CD4-positive, alpha-beta T cell treated with Interleukin-15 for 1 hour (primary cell): ENCODE data around the gene RAB39A.
"Not testable (repeated sequence)": the region's sequence is repeated elsewhere in the genome, so short reads cannot be mapped to it uniquely, and the experiment has no call there.

Experiments used
- DNase-seq: peaks from one replicate; pipeline ENCODE4 v3.0.0-alpha.2; 2020

RAB39A gene, protein sequence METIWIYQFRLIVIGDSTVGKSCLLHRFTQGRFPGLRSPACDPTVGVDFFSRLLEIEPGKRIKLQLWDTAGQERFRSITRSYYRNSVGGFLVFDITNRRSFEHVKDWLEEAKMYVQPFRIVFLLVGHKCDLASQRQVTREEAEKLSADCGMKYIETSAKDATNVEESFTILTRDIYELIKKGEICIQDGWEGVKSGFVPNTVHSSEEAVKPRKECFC

DNA sequence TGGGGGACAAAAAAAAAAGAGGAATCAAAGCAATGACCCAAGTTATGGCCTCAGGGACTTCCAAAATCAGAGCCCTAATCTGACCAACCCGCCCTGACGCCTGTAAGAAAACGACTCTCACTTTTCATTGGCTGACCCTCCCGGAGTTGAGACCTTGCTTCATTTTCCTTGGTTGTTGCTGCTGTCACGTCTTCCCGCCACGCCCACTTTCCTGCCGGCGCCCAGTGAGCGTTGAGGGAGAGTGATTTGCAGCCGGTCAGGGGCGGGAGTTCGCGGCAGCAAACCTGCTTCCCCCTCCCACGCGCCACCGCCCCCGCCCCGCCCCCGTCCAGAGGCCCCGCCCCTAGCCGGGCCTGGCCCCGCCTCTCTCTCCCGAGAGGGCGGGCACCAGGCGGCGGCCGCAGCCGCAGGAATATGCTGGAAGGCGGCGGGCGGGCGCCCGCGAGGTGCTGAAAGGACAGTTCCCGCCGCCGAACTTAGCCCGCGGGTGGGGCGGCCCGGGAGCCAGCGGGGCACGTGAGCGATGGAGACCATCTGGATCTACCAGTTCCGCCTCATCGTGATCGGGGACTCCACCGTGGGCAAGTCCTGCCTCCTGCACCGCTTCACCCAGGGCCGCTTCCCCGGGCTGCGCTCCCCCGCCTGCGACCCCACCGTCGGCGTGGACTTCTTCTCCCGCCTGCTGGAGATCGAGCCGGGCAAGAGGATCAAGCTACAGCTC, at the start of gene RAB39A:
Gene RAB39A, plus strand, starts transcription at position 403 of the 721 bp plus-strand sequence. Its CDS starts 121 bp downstream, at position 524.
- peak; percentile 94 for DNase-seq

DNA sequence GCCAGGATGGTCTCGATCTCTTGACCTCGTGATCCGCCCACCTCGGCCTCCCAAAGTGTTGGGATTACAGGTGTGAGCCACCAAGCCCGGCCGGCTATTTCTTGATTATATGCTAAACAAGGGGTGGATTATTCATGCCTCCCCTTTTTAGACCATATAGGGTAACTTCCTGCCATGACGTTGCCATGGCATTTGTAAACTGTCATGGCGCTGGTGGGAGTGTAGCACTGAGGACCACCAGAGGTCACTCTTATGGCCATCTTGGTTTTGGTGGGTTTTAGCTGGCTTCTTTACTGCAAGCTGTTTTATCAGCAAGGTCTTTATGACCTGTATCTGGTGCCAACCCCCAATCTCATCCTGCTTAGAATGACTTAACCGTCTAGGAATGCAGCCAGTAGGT, 46.8 kb upstream of the RAB39A start:
- not testable (repeated sequence) for DNase-seq

- no peak for DNase-seq
Observed at GRCh38 chr11:107882095-107882820, 46.0 kb upstream of the RAB39A start.

DNA sequence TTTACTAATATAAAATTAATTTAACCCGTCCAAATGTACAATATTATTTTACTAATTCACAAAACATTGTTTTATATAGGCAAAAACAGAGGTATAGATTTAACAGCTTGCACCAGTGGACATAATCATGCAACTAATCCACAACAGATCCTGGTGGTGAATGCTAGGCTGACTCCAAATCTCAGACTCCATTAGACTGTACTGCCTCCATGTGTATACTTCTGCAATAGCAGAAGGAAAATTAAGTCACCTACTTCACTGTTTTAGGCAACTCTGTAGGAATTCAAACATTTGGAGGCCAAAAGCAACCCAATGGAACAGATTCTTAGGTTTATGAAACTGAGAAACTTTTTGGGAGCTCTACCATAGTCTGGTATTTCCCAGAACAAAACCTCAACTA, 30.0 kb upstream of the RAB39A start:
- no peak for DNase-seq

- no peak for DNase-seq
Observed at GRCh38 chr11:107908211-107908610, 20.0 kb upstream of the RAB39A start.

- DNase-seq = not testable (repeated sequence)
Observed at GRCh38 chr11:107912415-107912814, 15.8 kb upstream of the RAB39A start.

DNA sequence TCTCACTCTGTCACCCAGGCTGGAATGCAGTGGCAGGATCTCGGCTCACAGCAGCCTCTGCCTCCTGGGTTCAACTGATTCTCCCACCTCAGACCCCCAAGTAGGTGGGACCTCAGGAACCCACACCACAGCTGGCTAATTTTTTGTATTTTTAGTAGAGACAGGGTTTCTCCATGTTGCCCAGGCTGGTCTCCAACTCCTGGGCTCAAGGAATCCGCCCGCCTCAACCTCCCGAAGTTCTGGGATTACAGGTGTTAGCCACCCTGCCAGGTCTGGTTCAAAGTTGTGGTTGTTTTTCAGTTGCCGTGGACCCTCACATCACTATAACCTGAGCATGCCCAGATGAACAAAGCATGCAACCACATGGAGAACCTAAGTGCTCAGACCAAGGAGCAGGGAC, 13.0 kb upstream of the RAB39A start:
- no peak for DNase-seq

GRCh38 chr11:107916671-107917241, 11.5 kb upstream of the RAB39A start:
- DNase-seq = no peak

DNA sequence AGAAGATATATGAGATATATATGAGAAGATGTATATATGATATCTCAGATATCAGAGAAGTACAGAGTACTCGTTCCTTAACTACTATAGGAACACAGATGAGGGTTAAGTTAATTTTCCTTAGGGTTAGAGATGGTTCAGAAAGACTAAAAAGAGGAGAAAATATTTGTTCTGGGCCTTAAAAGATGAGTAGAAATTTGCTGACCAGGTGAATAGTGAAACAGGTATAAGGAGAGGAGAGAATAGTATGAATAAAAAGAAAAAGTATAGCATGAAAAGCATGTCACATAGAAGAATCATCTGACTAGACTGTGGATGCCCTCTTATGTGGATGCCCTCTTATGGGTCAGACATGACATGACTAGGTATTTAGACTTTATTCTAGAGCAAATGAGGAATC, 6.3 kb upstream of the RAB39A start:
- DNase-seq = no peak

GRCh38 chr11:107923519-107923918, 4.7 kb upstream of the RAB39A start:
- not testable (repeated sequence) for DNase-seq

- no peak for DNase-seq
Observed at GRCh38 chr11:107924306-107924705, 3.9 kb upstream of the RAB39A start.

GRCh38 chr11:107927559-107927958, 689 bp upstream of the RAB39A start:
- DNase-seq = no peak

DNA sequence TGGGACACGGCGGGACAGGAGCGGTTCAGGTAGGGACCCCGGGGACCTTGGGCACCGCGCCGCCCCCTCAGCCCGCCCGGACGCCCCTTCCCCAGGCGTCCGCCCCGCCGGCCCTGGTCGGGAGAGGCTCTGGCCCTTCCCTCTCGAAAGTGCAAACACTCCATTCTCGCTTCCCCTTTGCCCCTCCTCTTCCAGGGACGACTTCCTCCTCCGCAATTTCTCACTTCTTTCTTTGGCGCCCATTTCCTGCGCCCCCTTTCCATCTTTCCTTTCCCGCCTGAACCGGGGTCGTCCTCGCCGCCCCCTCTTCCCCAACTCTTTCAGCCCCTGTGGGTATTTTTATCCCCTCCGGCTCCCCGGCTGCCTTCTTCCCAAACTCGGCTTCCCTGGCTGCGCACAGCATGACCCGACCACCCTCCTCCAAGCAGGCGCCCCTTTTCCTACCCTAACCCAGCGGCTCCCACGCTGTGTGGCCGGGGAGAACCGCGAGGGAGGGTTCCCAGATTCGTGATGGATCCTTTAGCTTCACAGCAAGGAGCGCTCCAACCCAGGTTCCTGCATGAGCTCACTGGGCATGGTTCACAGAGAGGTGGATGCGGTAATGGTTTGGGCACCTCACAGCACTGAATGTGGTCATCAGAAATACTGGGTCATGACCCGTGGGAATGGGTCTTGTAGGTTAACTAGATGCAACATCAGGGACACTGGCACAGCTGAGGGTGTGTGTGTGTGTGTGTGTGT, 689 bp downstream of the RAB39A start:
- peak; percentile 17 for DNase-seq

DNA sequence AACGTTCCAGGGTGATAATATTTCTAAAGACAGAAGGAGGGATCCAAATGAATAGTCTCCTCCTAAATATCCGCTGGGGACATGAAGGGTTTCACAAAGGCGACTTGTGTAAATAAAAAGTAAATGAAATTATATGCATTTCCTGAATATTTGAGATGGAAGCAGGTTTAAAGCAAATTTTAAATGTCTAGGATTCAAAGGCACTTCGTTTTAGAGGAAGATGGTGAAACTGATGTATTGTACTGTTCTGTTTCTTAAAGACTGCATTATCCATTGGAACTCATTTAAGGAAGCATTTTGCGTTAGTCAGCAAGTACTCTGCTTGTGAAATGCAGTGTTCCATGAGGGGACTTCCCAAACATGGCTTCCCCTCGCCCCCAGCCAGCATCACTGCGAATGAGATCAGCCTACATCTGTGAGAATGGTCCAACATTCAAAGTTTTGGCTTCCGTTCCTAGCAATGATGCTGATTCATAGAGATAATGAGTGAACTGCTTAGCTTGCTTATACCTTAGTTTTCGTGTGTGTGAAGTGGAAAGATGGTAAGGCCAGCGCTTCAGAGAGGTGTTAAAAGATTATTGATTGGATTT, 1.5 kb downstream of the RAB39A start:
- DNase-seq = peak; percentile 27

DNA sequence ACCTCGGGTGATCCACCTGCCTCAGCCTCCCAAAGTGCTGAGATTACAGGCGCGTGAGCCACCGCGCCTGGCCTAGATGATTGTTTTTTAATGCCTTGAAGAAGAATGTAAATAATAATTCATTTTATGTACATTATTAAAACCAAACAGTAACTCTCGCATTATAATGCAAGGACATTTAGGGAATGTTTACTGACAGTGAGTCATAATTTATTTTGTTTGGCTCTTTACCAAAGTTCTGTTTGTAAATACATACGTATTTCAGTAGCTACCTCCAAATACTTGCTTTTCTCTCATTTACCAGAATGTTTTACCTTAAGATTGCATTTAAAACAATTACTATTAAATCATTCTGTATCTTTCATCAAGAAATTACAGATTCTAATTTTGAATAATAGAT, 3.0 kb downstream of the RAB39A start:
- DNase-seq = no peak

DNA sequence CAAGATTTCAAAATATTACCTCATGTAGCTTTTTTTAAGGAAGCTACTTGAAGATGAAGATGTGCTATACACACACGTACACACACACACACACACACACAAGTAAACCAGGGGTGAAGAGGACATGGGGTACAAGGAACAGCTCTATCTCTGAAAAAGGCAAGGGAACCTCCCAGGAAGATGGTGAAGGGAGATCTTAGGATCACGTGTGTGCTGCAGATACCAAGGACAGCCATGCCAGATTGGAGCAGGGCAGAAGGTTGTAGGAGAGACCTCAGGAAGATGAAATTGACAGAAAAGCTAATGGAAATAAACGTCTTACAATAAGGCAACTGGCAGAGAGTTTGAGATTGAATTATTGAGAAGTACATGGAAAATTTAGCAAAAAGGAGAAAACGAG, 19.7 kb downstream of the RAB39A start:
- DNase-seq = no peak

DNA sequence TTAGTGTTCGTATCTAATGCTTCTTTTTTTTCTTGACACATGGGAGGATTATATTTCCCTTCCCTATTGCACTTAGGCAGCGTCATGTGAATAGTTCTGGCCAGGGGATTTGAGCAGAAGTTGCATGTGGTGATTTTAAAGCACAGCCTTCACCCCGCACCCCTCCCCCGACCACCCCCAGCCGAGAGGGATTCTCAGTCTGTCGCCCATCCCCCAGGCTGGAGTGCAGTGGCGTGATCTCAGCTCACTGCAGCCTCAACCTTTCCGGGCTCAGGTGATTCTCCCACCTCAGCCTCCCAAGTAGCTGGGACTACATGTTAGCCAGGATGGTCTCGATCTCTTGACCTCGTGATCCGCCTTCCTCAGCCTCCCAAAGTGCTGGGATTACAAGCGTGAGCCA, 20.1 kb downstream of the RAB39A start:
- not testable (repeated sequence) for DNase-seq

DNA sequence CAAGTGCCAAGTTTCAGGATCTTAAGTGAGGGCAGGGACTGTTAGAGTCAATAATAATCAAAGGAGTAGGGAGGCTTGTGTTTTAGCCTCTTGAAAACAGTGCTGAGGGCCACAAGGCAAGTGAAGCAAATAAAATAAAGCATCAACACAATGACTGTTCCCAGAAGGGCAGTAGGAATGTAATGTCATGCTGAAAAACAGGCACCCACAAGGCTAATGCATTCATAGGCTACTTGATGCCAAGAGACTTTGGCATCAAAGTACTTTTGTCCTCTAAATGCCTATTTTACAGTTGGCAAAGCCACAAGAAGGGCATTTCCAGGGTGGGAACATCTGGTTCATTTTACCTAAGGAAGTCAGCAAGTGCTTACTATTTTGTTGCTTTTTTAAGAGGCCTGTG, 22.9 kb downstream of the RAB39A start:
- DNase-seq = no peak

DNA sequence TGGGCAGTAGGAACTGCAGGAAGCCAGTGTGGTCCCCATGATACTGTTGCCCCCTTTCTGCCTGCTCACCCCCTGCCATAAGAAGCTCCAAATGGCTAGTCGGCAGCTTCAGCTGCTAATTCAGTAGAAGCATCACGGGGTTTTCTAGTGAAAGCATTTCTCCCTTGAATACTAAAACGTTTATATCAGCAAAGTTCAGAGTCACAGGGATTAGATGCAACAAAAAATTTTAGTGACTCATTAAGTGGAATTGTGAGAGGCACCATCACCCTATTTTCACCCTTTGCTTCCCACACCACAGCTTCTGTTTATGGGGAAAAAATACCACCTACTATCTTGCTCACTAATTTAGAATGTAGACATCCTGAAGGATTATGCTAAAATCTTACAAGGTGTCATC, 25.2 kb downstream of the RAB39A start:
- no peak for DNase-seq

DNA sequence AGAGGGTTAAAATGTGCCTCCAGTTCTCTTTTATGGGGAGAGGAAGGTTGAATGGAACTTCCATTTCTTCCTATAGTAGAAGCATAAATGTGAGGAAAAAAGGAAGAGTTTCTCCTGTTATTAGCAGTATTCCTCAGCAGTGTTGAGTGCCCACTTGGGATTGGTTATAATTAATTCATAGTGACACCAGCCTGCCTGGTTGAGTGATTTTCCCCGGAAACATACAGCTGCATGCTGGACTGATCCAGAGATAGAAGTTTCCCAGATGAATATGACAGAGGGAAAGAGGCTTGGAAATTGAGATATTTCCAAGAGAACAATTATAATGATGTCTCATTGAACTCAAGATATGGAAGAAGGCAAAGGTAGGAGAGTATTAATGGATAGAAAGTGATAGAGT, 28.3 kb downstream of the RAB39A start:
- no peak for DNase-seq

GRCh38 chr11:107957109-107957588, 28.9 kb downstream of the RAB39A start:
- no peak for DNase-seq

- no peak for DNase-seq
Observed at GRCh38 chr11:107961480-107961879, 33.2 kb downstream of the RAB39A start.
